Inflammatory macrophage treated with lipopolysaccharide for 1 hour (primary cell): ENCODE measurements around the gene ARPP21.
"Not testable (repeated sequence)": the region's sequence is repeated elsewhere in the genome, so short reads cannot be mapped to it uniquely, and the experiment has no call there.

Experiments
- DNase-seq, 2 donors: peaks; one replicate each; pipeline ENCODE4 v3.0.0-alpha.2; 2020 to 2022

The ARPP21 gene

DNA sequence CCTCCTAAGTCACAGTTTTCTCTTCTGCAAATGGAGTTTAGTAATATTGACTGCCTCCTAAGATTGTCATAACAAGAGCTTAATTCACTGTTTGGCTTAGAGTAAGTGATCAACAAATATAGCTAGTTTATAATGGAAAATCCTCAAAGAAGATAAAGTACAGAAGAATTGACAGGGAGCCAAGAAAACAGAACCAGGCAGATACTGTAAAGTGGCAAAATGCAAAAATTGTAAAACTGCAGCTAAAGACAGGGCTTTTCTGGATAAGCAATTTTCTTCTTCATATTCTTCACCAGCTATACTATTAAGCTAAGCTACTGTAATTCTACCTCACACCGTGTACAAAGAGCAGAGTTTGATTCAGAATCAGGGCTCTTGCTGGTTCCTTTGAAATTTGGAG, 148.6 kb downstream of the ARPP21 start:
- no peak for DNase-seq

DNA sequence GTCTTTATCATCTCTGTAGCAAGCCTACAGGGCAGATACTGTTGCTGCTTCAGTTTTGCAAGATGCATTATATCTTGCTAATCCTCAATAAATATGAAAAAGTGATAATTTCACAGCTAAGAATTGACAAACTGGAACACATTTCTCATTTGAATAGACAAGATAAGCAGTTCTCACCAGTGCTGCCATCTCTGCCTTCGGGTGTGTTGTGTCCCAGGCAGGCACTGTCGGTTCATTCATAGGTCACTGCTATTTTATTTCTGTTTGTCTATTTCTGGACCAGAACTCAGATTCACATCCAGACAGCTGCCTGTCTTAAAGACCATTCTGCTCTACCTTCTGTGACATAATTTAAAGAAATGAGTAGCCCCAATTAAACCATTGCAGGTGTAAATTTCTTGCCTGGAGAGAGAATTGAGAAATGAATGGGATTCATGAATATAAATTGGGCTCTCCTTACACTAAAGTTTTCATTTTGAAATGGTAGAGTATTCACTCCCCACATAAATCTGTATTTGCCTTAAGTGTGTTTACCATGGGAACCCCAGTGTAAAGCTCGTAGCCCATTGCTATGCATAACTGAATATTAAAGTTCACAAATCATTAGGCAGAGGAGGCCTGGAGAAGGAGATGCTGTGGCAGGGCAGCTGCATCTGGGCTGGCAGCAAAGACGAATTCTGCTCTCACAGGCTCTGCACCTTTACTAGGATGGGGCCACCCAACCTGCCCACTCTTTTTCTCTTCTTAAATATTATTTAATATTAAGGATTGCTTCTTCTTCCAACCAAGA, 149.9 kb downstream of the ARPP21 start:
- DNase-seq, result no peak

DNA sequence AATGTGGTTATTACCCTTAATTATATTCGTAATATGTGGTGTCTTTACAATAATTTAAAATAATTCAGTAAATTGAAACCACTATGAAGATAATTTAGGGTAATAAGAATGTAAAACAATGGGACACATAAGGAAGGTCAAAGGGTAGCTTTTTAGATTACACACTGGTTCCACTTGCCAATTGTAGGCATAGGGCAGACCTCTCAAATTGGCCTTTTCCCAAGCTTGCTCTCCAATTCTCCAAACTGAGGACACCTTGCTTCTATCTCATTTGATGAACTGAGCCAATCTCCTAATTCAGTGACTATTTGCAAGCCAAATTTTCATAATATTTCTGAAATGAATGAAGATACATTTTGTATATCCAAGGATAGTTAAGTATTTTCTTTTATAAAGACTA, 151.4 kb downstream of the ARPP21 start:
- no peak for DNase-seq

DNA sequence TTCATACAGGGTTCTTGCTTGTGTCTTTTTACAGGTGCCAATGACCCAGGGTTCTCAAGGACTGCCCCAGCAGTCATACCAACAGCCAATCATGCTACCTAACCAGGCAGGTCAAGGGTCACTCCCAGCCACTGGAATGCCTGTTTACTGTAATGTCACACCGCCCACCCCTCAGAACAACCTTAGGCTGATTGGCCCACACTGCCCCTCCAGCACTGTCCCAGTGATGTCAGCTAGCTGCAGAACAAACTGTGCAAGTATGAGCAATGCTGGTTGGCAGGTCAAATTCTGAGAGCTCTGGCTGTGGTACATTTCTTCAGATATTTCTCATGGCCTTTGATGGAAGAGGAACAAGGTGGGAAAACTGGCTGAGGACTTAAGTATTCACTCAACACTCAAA, 154.3 kb downstream of the ARPP21 start:
- DNase-seq, result no peak

DNA sequence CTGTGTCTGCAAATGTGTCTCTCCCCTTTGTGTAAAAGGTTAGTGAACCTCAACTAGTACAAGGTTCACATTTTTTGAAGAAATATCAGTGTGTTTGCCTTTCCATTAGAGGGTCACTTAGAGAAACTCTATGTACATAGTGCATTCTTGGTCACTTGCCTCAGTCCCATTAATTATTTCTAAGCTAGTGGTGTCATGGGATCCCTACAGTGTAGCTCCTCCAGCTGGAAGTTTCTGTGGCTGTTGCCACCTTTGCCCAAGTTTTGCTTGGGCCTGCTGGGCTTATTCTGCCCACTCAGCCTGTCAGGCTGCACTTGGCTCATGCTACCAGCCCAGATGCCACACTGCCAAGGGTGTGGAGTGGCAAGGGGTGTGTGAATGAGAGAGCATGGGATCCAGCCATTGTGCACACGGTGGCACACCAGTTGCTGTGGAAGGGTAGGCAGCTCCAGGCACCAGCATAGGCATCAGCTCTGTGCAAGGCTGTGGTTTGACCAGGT, 161.7 kb downstream of the ARPP21 start:
- DNase-seq, result no peak

DNA sequence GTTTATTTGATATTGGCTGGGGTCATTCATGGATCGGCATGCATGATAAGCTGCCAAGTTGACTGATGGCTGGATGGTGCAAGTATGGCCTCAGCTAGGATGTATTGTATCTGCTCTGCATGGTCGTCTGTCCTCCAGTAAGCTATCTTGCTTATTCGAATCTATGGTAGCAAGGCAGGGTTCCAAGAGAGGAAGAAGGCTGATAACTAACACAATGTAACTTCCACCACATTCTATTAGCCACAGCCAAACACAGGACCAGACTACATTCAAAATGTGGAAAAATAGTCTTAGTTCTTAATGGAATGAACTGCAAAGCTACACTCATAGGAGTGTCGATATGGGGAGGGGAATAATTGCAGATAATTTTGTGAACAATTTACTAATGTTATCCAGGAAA, 175.2 kb downstream of the ARPP21 start:
- no peak for DNase-seq

DNA sequence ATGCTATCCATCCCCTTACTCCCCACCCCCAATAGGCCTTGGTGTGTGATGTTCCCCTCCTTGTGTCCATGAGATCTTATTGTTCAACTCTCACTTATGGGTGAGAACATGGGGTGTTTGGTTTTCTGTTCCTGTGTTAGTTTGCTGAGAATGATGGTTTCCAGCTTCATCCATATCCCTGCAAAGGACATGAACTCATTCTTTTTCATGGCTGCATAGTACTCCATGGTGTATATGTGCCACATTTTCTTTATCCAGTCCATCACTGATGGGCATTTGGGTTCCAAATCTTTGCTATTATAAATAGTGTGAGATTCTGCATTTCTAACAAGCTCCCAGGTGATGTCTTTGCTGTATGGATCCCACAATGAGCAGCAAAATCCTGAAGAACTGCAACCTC, 176.5 kb downstream of the ARPP21 start:
- not testable (repeated sequence) for DNase-seq

DNA sequence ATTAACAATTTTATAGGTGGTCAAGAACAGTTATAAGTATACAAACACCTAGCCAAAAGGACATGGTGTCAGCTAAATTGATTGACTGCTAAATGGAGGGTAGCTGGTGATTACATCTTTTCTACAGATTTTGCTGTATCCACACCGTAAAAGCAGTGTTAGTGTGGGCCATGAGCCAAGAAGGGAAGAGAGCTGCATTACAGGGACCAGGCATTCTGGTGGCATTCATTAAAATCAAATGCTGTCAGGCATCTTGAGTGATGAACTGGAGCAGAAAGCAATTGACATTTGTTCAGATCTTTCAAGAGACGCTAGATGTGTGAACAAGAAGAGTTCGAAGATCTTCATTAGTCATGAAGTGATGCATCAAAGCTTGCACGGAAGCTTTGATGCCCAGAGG, 177.9 kb downstream of the ARPP21 start:
- DNase-seq, result no peak

DNA sequence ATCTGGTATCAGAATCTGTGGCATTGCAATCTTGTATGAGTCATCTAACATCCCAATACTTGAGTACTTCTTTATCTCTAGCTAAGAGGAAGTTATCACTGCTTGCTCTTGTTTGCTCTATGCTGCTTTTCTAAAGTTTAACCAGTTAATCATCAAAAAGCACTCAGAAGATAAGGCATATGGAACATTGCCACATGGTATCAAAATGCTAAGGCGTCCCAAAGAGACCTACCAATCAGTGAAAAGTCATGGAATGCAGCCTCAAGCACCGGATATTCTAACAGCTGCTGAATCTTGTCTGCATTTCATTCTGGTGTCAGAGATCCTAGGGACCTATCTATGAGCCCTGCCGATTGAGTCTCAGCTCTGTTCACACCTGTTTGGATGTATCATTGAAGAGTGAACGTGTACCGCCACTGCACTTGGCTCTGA, 192.8 kb downstream of the ARPP21 start:
- no peak for DNase-seq
